Measurements from ENCODE around the gene GNG13.

GNG13 gene

DNA sequence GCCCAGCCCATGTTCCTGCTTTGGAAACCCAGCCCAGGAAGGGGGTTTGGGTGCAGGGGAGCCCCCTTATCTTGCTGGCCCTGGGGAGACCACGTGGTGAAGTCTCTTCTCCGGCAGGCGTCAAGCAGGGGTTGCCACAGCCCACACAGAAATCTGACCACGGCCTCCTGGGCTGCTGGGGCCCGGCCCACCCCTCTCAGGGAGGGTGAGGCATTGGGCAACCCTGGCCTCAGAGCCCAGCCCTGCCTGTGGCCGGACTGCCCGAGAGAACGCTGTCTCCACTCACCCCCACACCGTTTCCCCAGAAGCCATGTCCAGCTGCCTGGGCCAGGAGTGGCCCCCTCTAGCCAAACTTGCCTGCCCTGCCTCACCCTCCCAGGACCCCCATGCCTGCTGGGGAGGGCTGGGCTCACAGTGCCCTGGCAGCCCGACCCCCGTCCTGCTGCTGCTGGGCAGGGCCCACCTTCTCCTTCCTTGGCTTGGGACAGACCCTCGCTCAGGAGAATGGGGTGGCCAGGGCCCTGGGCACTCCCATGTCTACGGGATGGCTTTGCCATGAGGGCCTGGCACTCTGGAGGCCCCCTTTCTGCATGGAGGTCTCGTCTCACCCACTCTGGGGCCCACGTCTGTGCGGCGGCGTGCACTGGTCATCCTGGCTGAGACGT, 19.1 kb downstream of the GNG13 start:
- H3K9me2 ChIP-seq (replicated peaks; ENCODE audit: control insufficient read depth, low read length): no peaks in the 10 kb centered on the region
- TF ChIP-seq, protein P1, sequence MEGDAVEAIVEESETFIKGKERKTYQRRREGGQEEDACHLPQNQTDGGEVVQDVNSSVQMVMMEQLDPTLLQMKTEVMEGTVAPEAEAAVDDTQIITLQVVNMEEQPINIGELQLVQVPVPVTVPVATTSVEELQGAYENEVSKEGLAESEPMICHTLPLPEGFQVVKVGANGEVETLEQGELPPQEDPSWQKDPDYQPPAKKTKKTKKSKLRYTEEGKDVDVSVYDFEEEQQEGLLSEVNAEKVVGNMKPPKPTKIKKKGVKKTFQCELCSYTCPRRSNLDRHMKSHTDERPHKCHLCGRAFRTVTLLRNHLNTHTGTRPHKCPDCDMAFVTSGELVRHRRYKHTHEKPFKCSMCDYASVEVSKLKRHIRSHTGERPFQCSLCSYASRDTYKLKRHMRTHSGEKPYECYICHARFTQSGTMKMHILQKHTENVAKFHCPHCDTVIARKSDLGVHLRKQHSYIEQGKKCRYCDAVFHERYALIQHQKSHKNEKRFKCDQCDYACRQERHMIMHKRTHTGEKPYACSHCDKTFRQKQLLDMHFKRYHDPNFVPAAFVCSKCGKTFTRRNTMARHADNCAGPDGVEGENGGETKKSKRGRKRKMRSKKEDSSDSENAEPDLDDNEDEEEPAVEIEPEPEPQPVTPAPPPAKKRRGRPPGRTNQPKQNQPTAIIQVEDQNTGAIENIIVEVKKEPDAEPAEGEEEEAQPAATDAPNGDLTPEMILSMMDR (IDR thresholded peaks at IDR 0.05; ENCODE audit: low read depth, low read length, poor library complexity, severe bottlenecking): no peak
- TF ChIP-seq EZH2phosphoT487 (IDR thresholded peaks at IDR 0.05; ENCODE audit: borderline replicate concordance, low read length): no peak
- H3K4me2 ChIP-seq (ENCODE audit: low read length): no peak overlapping the region
- no peaks in the 10 kb centered on the region for H3K9me3 ChIP-seq (ENCODE audit: control insufficient read depth, insufficient read depth, low read length)
- H3K4me1 ChIP-seq (ENCODE audit: control insufficient read depth, low read length): no peaks in the 10 kb centered on the region
- no peaks in the 10 kb centered on the region for H3F3A ChIP-seq (ENCODE audit: control insufficient read depth, insufficient read depth)
- H3K36me3 ChIP-seq (ENCODE audit: control insufficient read depth, low read length): peaks cover 20% of the 10 kb centered on the region
- peaks cover 8% of the 10 kb centered on the region for H3K79me2 ChIP-seq (ENCODE audit: control insufficient read depth, low read length)
- no peak overlapping the region for H3K27ac ChIP-seq (ENCODE audit: low read depth, low read length)
- peaks cover 3% of the 10 kb centered on the region; the same call in 1 of the 2 replicates for H4K20me1 ChIP-seq (ENCODE audit: control insufficient read depth, insufficient read depth, low read depth, low read length)
- H3K27me3 ChIP-seq (ENCODE audit: control insufficient read depth, low read length): peaks cover 13% of the 10 kb centered on the region
- no peak overlapping the region for H3K4me3 ChIP-seq (ENCODE audit: low read length)

GRCh38 chr16:780296-780695, 20.2 kb downstream of the GNG13 start:
- H3K36me3 ChIP-seq (ENCODE audit: control insufficient read depth, low read length): peaks cover 9% of the 10 kb centered on the region

DNA sequence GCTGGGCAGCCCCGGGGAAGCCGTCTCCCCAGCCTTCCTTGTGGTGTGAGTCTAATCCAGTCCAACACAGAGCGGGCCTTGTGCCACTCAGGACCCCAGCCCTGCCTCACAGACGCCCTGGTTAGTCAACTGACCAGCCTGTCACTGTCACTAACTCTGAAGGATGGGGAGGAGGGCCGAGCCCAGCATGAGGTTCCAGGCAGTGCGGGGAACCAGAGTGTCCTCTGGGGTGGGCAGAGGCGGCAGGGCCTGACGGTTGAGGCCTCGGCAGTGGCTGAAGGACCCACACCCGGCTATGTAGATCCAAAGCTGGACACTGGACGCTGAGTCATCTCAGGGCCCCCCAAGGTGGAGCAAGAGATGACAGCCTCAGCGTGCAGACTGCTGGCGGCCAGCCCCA, 21.0 kb downstream of the GNG13 start:
- Histone ChIP-seq H3K4me3 (ENCODE audit: low read length) (no peak overlapping the region), H3K4me2 (ENCODE audit: low read length) (no peak overlapping the region), H3K9me2 (replicated peaks; ENCODE audit: control insufficient read depth, low read length) (no peaks in the 10 kb centered on the region), H3K27ac (ENCODE audit: low read depth, low read length) (no peak overlapping the region), H3K9me3 (ENCODE audit: control insufficient read depth, insufficient read depth, low read length) (no peaks in the 10 kb centered on the region), H3K27me3 (ENCODE audit: control insufficient read depth, low read length) (peaks cover 13% of the 10 kb centered on the region), H3F3A (ENCODE audit: control insufficient read depth, insufficient read depth) (no peaks in the 10 kb centered on the region), H4K20me1 (ENCODE audit: control insufficient read depth, insufficient read depth, low read depth, low read length) (0 out of 2 replicates have a peak, but pooled peaks cover 3% of the 10 kb centered on the region), H3K79me2 (ENCODE audit: control insufficient read depth, low read length) (no peaks in the 10 kb centered on the region), H3K36me3 (ENCODE audit: control insufficient read depth, low read length) (peaks cover 2% of the 10 kb centered on the region), H3K4me1 (ENCODE audit: control insufficient read depth, low read length) (no peaks in the 10 kb centered on the region)
- TF ChIP-seq EZH2phosphoT487 (IDR thresholded peaks at IDR 0.05; ENCODE audit: borderline replicate concordance, low read length): no peak
- TF ChIP-seq, protein P1 (IDR thresholded peaks at IDR 0.05; ENCODE audit: low read depth, low read length, poor library complexity, severe bottlenecking): no peak

More at GRCh38 chr16:780296-780695, 20.2 kb downstream of the GNG13 start:
- Histone ChIP-seq H3K4me3 (ENCODE audit: low read length) (no peak overlapping the region), H3F3A (ENCODE audit: control insufficient read depth, insufficient read depth) (no peaks in the 10 kb centered on the region), H4K20me1 (ENCODE audit: control insufficient read depth, insufficient read depth, low read depth, low read length) (peaks cover 3% of the 10 kb centered on the region; the same call in 1 of the 2 replicates), H3K27me3 (ENCODE audit: control insufficient read depth, low read length) (peaks cover 13% of the 10 kb centered on the region), H3K4me1 (ENCODE audit: control insufficient read depth, low read length) (no peaks in the 10 kb centered on the region), H3K27ac (ENCODE audit: low read depth, low read length) (no peak overlapping the region), H3K9me2 (replicated peaks; ENCODE audit: control insufficient read depth, low read length) (no peaks in the 10 kb centered on the region), H3K9me3 (ENCODE audit: control insufficient read depth, insufficient read depth, low read length) (no peaks in the 10 kb centered on the region), H3K79me2 (ENCODE audit: control insufficient read depth, low read length) (no peaks in the 10 kb centered on the region), H3K4me2 (ENCODE audit: low read length) (no peak overlapping the region)
- TF ChIP-seq EZH2phosphoT487 (IDR thresholded peaks at IDR 0.05; ENCODE audit: borderline replicate concordance, low read length): no peak
- TF ChIP-seq, protein P1 (IDR thresholded peaks at IDR 0.05; ENCODE audit: low read depth, low read length, poor library complexity, severe bottlenecking): no peak
